Stomach (tissue), 4 donors: Measurements from ENCODE around the gene ACAA1.

ENCODE experiments used
- CTCF ChIP-seq, 7 experiments: fragments of 450-650 bp in 4 of 7; fragments of 200-600 bp in 3 of 7; sonication (generic) in 3 of 7; IDR thresholded peaks; one replicate each; pipeline ENCODE4 v1.5.1; 2016 to 2019; ENCODE audit warnings: antibody characterized with exemption in 7 of 7, control low read depth in 2 of 7, mild to moderate bottlenecking in 1 of 7
- EP300 ChIP-seq: sonication (generic); formaldehyde crosslinking; IDR thresholded peaks from one replicate; pipeline ENCODE4 v1.6.1; 2017; ENCODE audit warnings: antibody characterized with exemption
- POLR2A ChIP-seq, 4 donors: fragments of 450-650 bp; IDR thresholded peaks; one replicate each; pipeline ENCODE4 v1.6.1; 2016; ENCODE audit warnings: antibody characterized with exemption in 4 of 4, control low read depth in 2 of 4, mild to moderate bottlenecking in 1 of 4, moderate library complexity in 1 of 4

- no peak for TF ChIP-seq CTCF (IDR thresholded peaks at IDR 0.05)
- TF ChIP-seq POLR2A (IDR thresholded peaks at IDR 0.05) = no peak
- no peak for TF ChIP-seq EP300
These were observed 3.7 kb downstream of the ACAA1 start for GRCh38 chr3:38133209-38133556.
